ENCODE data around the gene MGAT4C.
"Not testable (repeated sequence)": the region's sequence is repeated elsewhere in the genome, so short reads cannot be mapped to it uniquely, and the experiment has no call there.

Gene MGAT4C

GRCh38 chr12:86256163-86256562 lies at the start of gene MGAT4C:
Gene MGAT4C, minus strand, starts transcription at chr12:86256391.
- peak; percentile 81 for DNase-seq

GRCh38 chr12:86296396-86296795 lies 40.2 kb upstream of the MGAT4C start:
- DNase-seq = not testable (repeated sequence)

- no peak for DNase-seq
Measured at GRCh38 chr12:86293682-86294240, 37.6 kb upstream of the MGAT4C start.

- peak; percentile 14 for DNase-seq
Measured at GRCh38 chr12:86292480-86292879, 36.3 kb upstream of the MGAT4C start.

GRCh38 chr12:86290615-86291014 lies 34.4 kb upstream of the MGAT4C start:
- DNase-seq = no peak

- no peak for DNase-seq
Measured at GRCh38 chr12:86286119-86286518, 29.9 kb upstream of the MGAT4C start.

- no peak for DNase-seq
Measured at GRCh38 chr12:86283620-86284019, 27.4 kb upstream of the MGAT4C start.

- DNase-seq = no peak
Measured at GRCh38 chr12:86275356-86275755, 19.2 kb upstream of the MGAT4C start.

- DNase-seq = peak; percentile 20
Measured at GRCh38 chr12:86265329-86265695, 9.1 kb upstream of the MGAT4C start.

GRCh38 chr12:86264451-86265328 lies 8.5 kb upstream of the MGAT4C start:
- peak; percentile 31 for DNase-seq

GRCh38 chr12:86261578-86261977 lies 5.4 kb upstream of the MGAT4C start:
- DNase-seq = no peak

GRCh38 chr12:86261142-86261541 lies 5.0 kb upstream of the MGAT4C start:
- no peak for DNase-seq

- no peak for DNase-seq
Measured at GRCh38 chr12:86260183-86260582, 4.0 kb upstream of the MGAT4C start.

- peak; percentile 20 for DNase-seq
Measured at GRCh38 chr12:86257134-86257533, 943 bp upstream of the MGAT4C start.

GRCh38 chr12:86254399-86255107 lies 1.6 kb downstream of the MGAT4C start:
- DNase-seq = peak; percentile 19

GRCh38 chr12:86249851-86250250 lies 6.3 kb downstream of the MGAT4C start:
- peak; percentile 54 for DNase-seq

GRCh38 chr12:86249276-86249675 lies 6.9 kb downstream of the MGAT4C start:
- DNase-seq = no peak

- DNase-seq = no peak
Measured at GRCh38 chr12:86247871-86248270, 8.3 kb downstream of the MGAT4C start.

- no peak for DNase-seq
Measured at GRCh38 chr12:86241600-86241999, 14.6 kb downstream of the MGAT4C start.

- no peak for DNase-seq
Measured at GRCh38 chr12:86234316-86234855, 21.8 kb downstream of the MGAT4C start.

- no peak for DNase-seq
Measured at GRCh38 chr12:86233126-86233525, 23.1 kb downstream of the MGAT4C start.

- DNase-seq = no peak
Measured at GRCh38 chr12:86230516-86231146, 25.6 kb downstream of the MGAT4C start.

GRCh38 chr12:86229772-86230171 lies 26.4 kb downstream of the MGAT4C start:
- DNase-seq = no peak

Measured in eye (tissue), 1 donor.